Ureter (tissue), 1 donor: ENCODE data around the gene CAMK2G. TPM values are rescaled to one million over a fixed set of nuclear protein-coding genes. Genes with fewer than 3 reads are reported as not detected.
A peak's percentile ranks its signal among the peaks of the same experiment; 100 is the strongest.
"Not testable (repeated sequence)": the region's sequence is repeated elsewhere in the genome, so short reads cannot be mapped to it uniquely, and the experiment has no call there.

Source experiments
- DNase-seq: peaks from one replicate; pipeline ENCODE4 v3.0.0-alpha.2; 2020; ENCODE audit warnings: low spot score
- total RNA-seq: library from RNA; stranded (reverse); gene quantifications from one replicate; pipeline ENCODE4 v1.2.4, GENCODE V29; 2023
- donor health status: DM: yes; HTN: yes; CAD: no.

CAMK2G gene
- total RNA-seq, 1 donor from 2014 or later, result 80.5 TPM

GRCh38 chr10:73791871-73792400, 82.4 kb downstream of the CAMK2G start:
- DNase-seq, result no peak

DNA sequence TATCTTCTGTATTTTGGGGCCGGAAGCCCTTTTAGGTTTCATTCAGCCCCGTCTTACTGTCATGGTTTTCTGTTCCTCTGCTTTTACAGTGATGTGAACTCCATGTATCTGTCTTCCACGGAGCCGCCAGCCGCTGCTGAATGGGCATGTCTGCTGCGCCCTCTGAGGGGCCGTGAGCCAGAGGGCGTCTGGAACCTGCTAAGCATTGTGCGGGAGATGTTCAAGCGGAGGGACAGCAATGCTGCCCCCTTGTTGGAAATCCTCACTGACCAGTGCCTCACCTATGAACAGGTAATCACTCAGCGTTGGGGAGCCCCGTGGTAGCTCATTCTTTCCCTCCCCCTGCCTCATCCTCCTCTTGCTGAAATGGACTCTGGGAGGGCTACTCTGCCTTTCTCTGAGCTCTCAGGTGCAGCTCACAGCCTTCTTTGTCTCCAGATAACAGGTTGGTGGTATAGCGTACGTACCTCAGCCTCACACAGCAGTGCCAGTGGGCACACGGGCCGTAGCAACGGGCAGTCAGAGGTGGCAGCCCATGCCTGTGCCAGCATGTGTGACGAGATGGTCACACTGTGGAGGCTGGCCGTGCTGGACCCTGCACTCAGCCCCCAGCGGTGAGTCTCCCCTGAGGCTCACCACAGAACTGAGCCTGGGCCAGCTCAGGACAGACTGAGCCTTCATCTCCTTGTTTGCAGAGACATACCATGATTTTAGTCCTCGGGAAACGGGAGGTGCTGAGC, 83.3 kb downstream of the CAMK2G start:
- DNase-seq, result no peak

DNA sequence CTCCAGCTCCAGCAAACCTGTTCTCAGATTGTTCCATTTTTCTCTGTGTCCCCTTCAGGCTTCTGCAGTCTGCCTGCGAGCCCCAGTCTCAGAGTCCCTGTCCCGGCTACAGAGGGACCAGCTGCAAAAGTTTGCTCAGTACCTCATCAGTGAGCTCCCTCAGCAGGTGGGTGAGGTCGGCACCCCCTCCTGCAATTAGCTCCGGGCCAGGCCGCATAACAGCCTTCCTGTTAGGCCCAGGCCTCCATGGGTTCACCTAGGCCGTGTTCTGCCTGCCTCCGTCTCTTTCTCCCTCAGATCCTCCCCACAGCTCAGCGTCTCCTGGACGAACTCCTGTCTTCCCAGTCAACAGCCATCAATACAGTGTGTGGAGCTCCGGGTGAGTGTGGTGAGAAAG, 84.7 kb downstream of the CAMK2G start:
- DNase-seq, result no peak

- no peak for DNase-seq
Observed at GRCh38 chr10:73788864-73789658, 85.3 kb downstream of the CAMK2G start.

GRCh38 chr10:73787031-73787800, 87.1 kb downstream of the CAMK2G start:
- not testable (repeated sequence) for DNase-seq

- no peak for DNase-seq
Observed at GRCh38 chr10:73786512-73786885, 87.9 kb downstream of the CAMK2G start.

DNA sequence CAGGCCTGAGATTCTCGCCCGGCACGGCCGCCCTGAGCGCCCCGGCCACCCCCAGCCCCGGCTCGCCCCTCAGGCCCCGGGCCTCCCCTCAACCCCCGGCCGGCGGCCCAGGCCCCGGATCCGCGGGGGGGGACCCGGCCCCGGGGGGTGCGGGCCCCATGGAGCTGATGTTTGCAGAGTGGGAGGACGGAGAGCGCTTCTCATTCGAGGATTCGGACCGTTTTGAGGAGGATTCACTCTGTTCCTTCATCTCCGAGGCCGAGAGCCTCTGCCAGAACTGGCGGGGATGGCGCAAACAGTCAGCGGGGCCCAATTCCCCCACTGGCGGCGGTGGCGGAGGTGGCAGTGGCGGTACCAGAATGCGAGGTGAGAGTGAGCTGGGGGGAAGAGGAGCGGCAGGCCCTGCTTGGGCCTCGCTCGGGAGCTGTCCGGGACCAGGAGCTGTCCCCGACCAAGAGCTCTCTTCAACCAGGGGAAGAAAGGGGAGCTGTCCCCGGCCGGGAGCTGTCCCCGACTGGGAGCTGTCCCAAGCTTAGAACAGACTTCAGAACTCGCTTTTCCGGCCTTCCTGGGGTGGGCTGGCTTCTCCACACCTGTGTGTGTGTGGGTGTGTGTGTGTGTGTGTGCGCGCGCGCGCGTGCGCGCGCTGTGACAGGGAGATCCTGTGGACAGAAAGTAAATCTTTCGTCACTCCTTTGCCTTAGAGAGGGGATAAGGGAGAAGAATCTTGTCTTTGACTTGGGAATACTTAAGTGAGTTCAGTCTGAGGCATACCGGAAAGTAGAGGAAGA, 88.4 kb downstream of the CAMK2G start:
- DNase-seq, result peak; percentile 72

- DNase-seq, result peak; percentile 92
Observed at GRCh38 chr10:73785211-73785720, 89.1 kb downstream of the CAMK2G start, which contains the start of gene ZSWIM8. Gene ZSWIM8, plus strand, starts transcription at chr10:73785606. Its CDS starts 273 bp downstream, at chr10:73785879.

DNA sequence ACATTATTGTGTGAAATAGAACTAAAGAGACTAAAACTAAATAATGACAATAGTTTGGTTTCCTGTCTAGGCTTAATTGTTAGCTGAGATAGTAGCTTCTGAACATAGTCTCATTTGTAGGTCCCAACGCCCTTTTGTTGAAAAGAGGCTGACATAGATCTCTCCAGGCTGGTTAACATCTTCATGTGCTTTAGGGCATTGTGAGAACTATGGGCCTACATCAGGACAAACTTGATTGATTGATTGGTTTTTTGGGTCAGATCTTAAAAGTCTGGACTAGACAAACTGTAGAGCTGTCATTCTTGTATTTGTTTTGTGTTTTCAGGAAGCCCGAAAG, 91.6 kb downstream of the CAMK2G start:
- no peak for DNase-seq

DNA sequence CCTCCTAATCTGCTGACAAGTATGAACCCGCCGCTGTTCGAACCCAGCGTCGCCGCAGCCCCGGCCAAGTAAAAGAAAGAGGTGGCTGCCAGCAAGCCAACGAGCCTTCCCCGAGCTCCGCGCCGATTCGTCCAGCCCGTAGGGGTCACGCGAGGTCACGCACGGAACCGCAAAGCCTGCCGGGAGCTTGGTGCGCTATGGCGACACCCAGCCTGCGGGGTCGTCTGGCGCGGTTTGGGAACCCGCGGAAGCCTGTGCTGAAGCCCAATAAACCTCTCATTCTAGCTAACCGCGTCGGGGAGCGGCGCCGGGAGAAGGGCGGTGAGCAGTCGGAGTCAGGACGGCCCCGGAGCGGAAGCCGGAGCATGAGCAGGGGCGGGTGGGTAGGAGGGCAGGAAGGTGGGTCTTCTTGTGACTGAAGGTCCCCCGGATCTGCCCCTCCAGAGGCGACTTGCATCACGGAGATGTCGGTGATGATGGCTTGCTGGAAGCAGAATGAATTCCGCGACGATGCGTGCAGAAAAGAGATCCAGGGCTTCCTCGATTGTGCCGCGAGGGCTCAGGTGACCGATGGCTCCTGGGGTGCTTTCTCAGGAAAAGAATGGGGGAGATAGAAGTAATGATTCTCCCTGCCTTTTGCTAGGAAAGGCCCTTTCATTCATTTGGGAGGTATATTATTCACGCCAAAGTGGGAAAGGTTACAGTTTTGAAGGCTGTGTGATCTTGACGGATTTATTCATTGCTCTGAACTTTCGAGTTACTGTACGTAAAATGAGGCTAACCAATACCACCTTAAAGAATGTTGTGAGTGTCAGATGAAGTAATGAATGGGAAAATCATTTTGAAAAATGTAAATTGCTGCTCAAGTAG, 92.2 kb downstream of the CAMK2G start, which contains the start of gene CHCHD1:
CHCHD1 (plus strand) TSS at position 170 of the 870 bp plus-strand sequence; CDS start at position 198, 28 bp downstream.
- peak; percentile 96 for DNase-seq

DNA sequence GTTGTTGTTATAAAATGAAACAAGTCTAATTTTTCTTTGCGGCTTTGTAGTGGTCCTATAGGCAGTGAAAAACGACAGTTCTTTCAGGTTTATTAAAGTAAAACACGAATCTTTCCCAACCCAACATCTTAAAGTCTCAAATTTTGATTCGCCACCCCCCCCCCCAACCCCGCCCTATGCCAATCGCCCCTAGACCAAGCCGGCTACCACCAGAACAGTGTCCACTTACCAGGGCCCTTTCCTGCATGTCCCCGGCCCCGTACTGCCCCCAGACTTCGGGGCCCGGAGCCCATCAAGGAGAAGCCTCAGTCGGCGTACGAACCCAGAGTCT, 92.8 kb downstream of the CAMK2G start:
- DNase-seq, result no peak

GRCh38 chr10:73780966-73781365, 93.4 kb downstream of the CAMK2G start:
- DNase-seq, result no peak

- DNase-seq, result no peak
Observed at GRCh38 chr10:73780301-73780700, 94.1 kb downstream of the CAMK2G start.

DNA sequence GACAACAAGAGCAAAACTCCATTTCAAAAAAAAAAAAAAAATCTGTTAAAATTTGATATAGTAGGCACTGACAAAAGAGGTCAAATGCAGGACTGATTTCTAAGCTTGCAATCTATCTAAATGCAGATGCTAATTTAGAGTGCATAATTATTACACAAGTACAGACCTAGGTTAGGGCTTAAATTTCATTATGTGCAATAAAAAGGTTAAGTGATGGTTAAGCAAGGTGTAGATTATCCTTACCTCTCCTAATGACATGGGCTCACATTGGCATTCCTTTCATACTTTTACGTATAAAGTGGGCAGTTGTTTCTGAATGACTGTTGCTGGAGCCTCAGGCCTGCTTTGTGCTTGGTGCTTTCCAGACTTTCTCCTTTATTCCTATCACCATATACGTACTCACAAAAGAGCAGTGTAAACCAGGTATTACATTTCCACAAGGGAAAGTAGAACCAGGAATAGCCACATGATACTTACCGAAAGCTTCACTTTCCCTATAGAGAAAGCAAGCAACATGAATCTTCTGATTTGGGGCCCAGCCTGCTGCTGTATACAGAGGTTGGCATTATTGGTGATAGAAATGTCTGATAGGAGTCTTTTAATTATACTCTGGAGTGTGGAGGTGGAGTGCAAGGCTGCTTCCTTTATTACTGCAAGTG, 94.7 kb downstream of the CAMK2G start:
- no peak for DNase-seq

DNA sequence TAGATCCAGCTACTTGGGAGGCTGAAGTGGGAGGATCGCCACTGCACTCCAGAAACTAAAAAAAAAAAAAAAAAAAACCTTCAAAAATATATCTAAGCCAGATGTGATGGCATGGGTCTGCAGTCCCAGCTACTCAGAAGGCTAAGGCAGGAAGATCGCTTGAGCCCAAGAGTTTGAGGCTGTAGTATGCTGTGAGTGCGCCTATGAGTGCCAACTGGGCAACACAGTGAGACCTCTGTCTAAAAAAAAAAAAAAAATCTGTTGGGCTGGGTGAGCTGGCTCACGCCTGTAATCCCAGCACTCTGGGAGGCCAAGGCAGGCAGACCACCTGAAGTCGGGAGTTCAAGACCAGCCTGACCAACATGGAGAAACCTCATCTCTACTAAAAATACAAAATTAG, 95.3 kb downstream of the CAMK2G start:
- no peak for DNase-seq

GRCh38 chr10:73774637-73775036, 99.7 kb downstream of the CAMK2G start:
- no peak for DNase-seq

GRCh38 chr10:73773152-73773879, 101.0 kb downstream of the CAMK2G start:
- no peak for DNase-seq

DNA sequence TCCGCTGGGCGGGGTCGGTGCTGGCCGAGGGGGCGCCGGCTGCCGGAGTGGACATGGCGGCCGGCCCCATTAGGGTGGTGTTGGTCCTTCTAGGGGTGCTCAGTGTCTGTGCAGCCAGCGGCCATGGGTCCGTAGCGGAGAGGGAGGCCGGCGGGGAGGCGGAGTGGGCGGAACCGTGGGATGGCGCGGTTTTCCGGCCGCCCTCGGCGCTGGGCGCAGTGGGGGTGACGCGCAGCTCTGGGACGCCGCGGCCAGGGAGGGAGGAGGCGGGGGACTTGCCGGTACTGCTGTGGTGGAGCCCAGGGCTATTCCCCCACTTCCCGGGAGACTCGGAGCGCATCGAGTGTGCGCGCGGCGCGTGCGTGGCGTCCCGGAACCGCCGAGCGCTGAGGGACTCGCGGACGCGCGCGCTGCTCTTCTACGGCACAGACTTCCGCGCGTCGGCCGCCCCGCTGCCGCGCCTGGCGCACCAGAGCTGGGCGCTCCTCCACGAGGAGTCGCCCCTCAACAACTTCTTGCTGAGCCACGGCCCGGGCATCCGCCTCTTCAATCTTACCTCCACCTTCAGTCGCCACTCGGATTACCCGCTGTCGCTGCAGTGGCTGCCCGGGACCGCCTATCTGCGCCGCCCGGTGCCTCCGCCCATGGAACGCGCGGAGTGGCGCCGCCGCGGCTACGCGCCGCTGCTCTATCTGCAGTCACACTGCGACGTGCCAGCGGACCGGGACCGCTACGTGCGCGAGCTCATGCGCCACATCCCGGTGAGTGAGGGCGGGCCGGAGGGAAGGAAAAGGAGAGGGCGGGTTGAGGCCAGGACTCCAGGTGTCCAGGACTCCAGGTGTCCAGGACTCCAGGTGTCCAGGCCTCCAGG, 101.8 kb downstream of the CAMK2G start:
- DNase-seq, result peak; percentile 82
